GM12878 (cell line): ENCODE data around the gene ZBTB7B. TPM values are rescaled to one million over a fixed set of nuclear protein-coding genes. Genes with fewer than 3 reads are reported as not detected.

ENCODE experiments used
- ATAC-seq: fragments of 200-7000 bp; cut with Tn5 transposase; 3 replicates; pipeline ENCODE4 v1.9.1; 2020; ENCODE audit warnings: mild to moderate bottlenecking, moderate library complexity
- BruUV-seq: library from RNA; stranded (reverse); fragments of 400-500 nt; replicated peaks from 2 replicates; lab custom pipeline; 2021; lab: Mats Ljungman, UMichigan
- CTCF ChIA-PET: fragments of 300-600 bp; sonication (Branson Sonifier 250); formaldehyde crosslinking; extraction: SDS; loops from one replicate; lab custom pipeline; 2021; ENCODE audit warnings: inconsistent platforms; lab: Yijun Ruan, JAX
- POLR2A ChIA-PET: fragments of 350-600 bp; formaldehyde crosslinking; extraction: SDS; loops from one replicate; lab custom pipeline; 2021; ENCODE audit warnings: inconsistent platforms; lab: Charles Lee
- RAD21 ChIA-PET: fragments of 300-600 bp; sonication (Branson Sonifier 250); formaldehyde crosslinking; loops from one replicate; lab custom pipeline; 2023; ENCODE audit warnings: antibody characterized with exemption; ENCODE audit not compliant: unreplicated experiment; lab: Charles Lee
- SMC1A ChIA-PET: fragments of 300-600 bp; sonication (Branson Sonifier 250); formaldehyde crosslinking; loops from one replicate; lab custom pipeline; 2023; ENCODE audit not compliant: unreplicated experiment, uncharacterized antibody; lab: Charles Lee
- DNase-seq: peaks from one replicate; pipeline ENCODE4 v3.0.0-alpha.2; 2011; ENCODE audit warnings: low read depth, low spot score
- FAIRE-seq: peaks from 3 replicates; lab custom pipeline; 2011; peaks lifted over from hg19 to GRCh38; lab: Jason Lieb, UNC
- H2AFZ ChIP-seq: 2 replicates; pipeline ENCODE4 v1.6.0; 2011; ENCODE audit warnings: low read depth, low read length, control low read depth; ENCODE audit not compliant: control insufficient read depth
- H3K27ac ChIP-seq: 2 replicates; pipeline ENCODE4 v1.5.1; 2011; ENCODE audit warnings: control low read depth; ENCODE audit not compliant: control insufficient read depth, insufficient read depth
- H3K27me3 ChIP-seq, 2 experiments: replicated peaks in 1 of 2; 2 replicates each; pipeline versions ENCODE4 v1.6.0 to v1.6.1; 2011; ENCODE audit warnings: low read length in 1 of 2; ENCODE audit not compliant: control insufficient read depth in 2 of 2, insufficient read depth in 2 of 2
- H3K36me3 ChIP-seq, 2 experiments: 2 replicates each; pipeline ENCODE4 v1.5.1; 2011; ENCODE audit warnings: low read length in 1 of 2; ENCODE audit not compliant: control insufficient read depth in 2 of 2, insufficient read depth in 2 of 2
- H3K4me1 ChIP-seq: 2 replicates; pipeline ENCODE4 v1.6.1; 2011; ENCODE audit warnings: mild to moderate bottlenecking, low read length, moderate library complexity, mixed read lengths; ENCODE audit not compliant: control insufficient read depth, insufficient read depth
- H3K4me2 ChIP-seq: 2 replicates; pipeline ENCODE4 v1.6.0; 2011; ENCODE audit warnings: control low read depth; ENCODE audit not compliant: control insufficient read depth, insufficient read depth
- H3K4me3 ChIP-seq: fragments of 200-600 bp; sonication (generic); 2 replicates; pipeline ENCODE4 v1.5.1; 2016
- H3K79me2 ChIP-seq: 2 replicates; pipeline ENCODE4 v1.6.0; 2011; ENCODE audit warnings: low read length; ENCODE audit not compliant: control insufficient read depth, insufficient read depth
- H3K9ac ChIP-seq: 2 replicates; pipeline ENCODE4 v1.8.0; 2011; ENCODE audit warnings: low read length, control low read depth, mixed read lengths; ENCODE audit not compliant: control insufficient read depth, insufficient read depth
- H3K9me3 ChIP-seq: replicated peaks from 3 replicates; pipeline ENCODE4 v1.5.1; 2011; ENCODE audit warnings: mild to moderate bottlenecking, low read length; ENCODE audit not compliant: control insufficient read depth, insufficient read depth
- H4K20me1 ChIP-seq: 2 replicates; pipeline ENCODE4 v1.6.0; 2011; ENCODE audit not compliant: control insufficient read depth, insufficient read depth
- CBX3 ChIP-seq: fragments of 200-600 bp; sonication (generic); IDR thresholded peaks from 2 replicates; pipeline ENCODE4 v1.6.1; 2016; ENCODE audit warnings: low read depth, borderline replicate concordance
- CHD1 ChIP-seq: IDR thresholded peaks from 2 replicates; pipeline ENCODE4 v1.6.1; 2012; ENCODE audit warnings: low read depth, low read length, improper control_type of control experiment
- CTCF ChIP-seq, 3 experiments: IDR thresholded peaks in 2 of 3; conservative IDR thresholded peaks in 1 of 3; 2 replicates each; pipeline ENCODE4 v1.5.1; 2011; ENCODE audit warnings: low read depth in 3 of 3, low read length in 3 of 3, mild to moderate bottlenecking in 3 of 3, control low read depth in 2 of 3, moderate library complexity in 2 of 3, inconsistent platforms in 1 of 3, mixed read lengths in 1 of 3; ENCODE audit not compliant: control insufficient read depth in 2 of 3, insufficient read depth in 1 of 3; ENCODE audit errors: extremely low read depth in 1 of 3
- EGR1 ChIP-seq, 2 experiments: IDR thresholded peaks; 1 replicate in 1 of 2; 2 replicates in 1 of 2; pipeline ENCODE4 v1.6.1; 2011 to 2012; ENCODE audit warnings: low read depth in 2 of 2, low read length in 2 of 2, borderline replicate concordance in 1 of 2, mild to moderate bottlenecking in 1 of 2, moderate library complexity in 1 of 2
- GATAD2B ChIP-seq: fragments of 450-650 bp; conservative IDR thresholded peaks from 2 replicates; pipeline ENCODE4 v1.6.1; 2017; ENCODE audit warnings: low read depth, mild to moderate bottlenecking, moderate library complexity
- JUND ChIP-seq: IDR thresholded peaks from 2 replicates; pipeline ENCODE4 v1.6.1; 2012; ENCODE audit warnings: low read depth, mild to moderate bottlenecking, low read length, improper control_type of control experiment, moderate library complexity
- KLF5 ChIP-seq: fragments of 450-650 bp; IDR thresholded peaks from 2 replicates; pipeline ENCODE4 v1.6.1; 2014; ENCODE audit warnings: mild to moderate bottlenecking; ENCODE audit not compliant: partially characterized antibody
- PBX3 ChIP-seq: IDR thresholded peaks from 2 replicates; pipeline ENCODE4 v1.6.1; 2011; ENCODE audit warnings: mild to moderate bottlenecking, low read depth, low read length, moderate library complexity; ENCODE audit not compliant: insufficient replicate concordance
- POLR2A ChIP-seq: IDR thresholded peaks from 2 replicates; pipeline ENCODE4 v1.6.1; 2011; ENCODE audit warnings: low read depth, mild to moderate bottlenecking, low read length
- POLR2AphosphoS5 ChIP-seq: IDR thresholded peaks from 2 replicates; pipeline ENCODE4 v1.6.1; 2011; ENCODE audit warnings: mild to moderate bottlenecking, low read length, inconsistent platforms
- RELA ChIP-seq: fragments of 450-650 bp; IDR thresholded peaks from 2 replicates; pipeline ENCODE4 v1.8.0; 2014; ENCODE audit warnings: borderline replicate concordance; ENCODE audit not compliant: partially characterized antibody
- SIN3A ChIP-seq: IDR thresholded peaks from 2 replicates; pipeline ENCODE4 v1.6.1; 2012; ENCODE audit warnings: low read depth, low read length, improper control_type of control experiment
- SUZ12 ChIP-seq: fragments of 200-600 bp; sonication (generic); IDR thresholded peaks from one replicate; pipeline ENCODE4 v1.6.1; 2018; ENCODE audit warnings: antibody characterized with exemption, mild to moderate bottlenecking; ENCODE audit not compliant: unreplicated experiment
- TCF7 ChIP-seq: IDR thresholded peaks from 2 replicates; pipeline ENCODE4 v1.6.1; 2014; ENCODE audit warnings: antibody characterized with exemption, borderline replicate concordance
- YBX1 ChIP-seq: fragments of 450-650 bp; IDR thresholded peaks from 2 replicates; pipeline ENCODE4 v1.6.1; 2016; ENCODE audit warnings: antibody characterized with exemption
- ZNF274 ChIP-seq: IDR thresholded peaks from one replicate; pipeline ENCODE4 v1.8.0; 2011; ENCODE audit not compliant: insufficient read length, insufficient read depth
- WGBS: methylation state at CpG from one replicate; pipeline ENCODE4 v1.1.6; 2016; ENCODE audit warnings: low lambda C conversion rate; ENCODE audit not compliant: insufficient replicate concordance, insufficient coverage; ENCODE audit errors: missing lambda C conversion rate; 5-methylcytosine and 5-hydroxymethylcytosine counted together
- in situ Hi-C: fragments of 300-500 bp; cut with MboI; formaldehyde crosslinking; loops from 9 replicates; pipeline ENCODE4 v1.14.3; 2018; ENCODE audit warnings: mixed read lengths
- intact Hi-C: fragments of 100-400 bp; cut with micrococcal nuclease; formaldehyde crosslinking; loops from one replicate; pipeline ENCODE4 v1.14.2; 2022; ENCODE audit not compliant: unreplicated experiment
- polyA plus RNA-seq, 11 experiments: library from polyadenylated mRNA; depleted of rRNA in 4 of 11; unstranded in 6 of 11; stranded (reverse) in 5 of 11; fragments of >200 nt; fragmentation: Nextera tagmentation in 4 of 11; fragmentation: Illumina TruSeq in 1 of 11; extraction: Ambion mirVana in 4 of 11; extraction: Trizol in 1 of 11; gene quantifications; 1 replicate in 1 of 11; 2 replicates in 10 of 11; pipeline versions ENCODE4 v1.2.1 to v1.2.3, GENCODE V29; 2011 to 2016; ENCODE audit warnings: inconsistent platforms in 2 of 11, missing spikeins in 2 of 11, low read depth in 1 of 11
- total RNA-seq, 4 experiments: library from RNA; depleted of rRNA in 3 of 4; stranded (reverse); fragments of >200 nt in 3 of 4; fragmentation: Illumina TruSeq in 1 of 4; extraction: Trizol in 1 of 4; gene quantifications; 2 replicates each; pipeline versions ENCODE4 v1.2.1 to v1.2.3, GENCODE V29; 2013 to 2021

The ZBTB7B gene
- total and polyA plus RNA-seq, 10 of the 15 experiments (the other 5 are each of a cell fraction or from before 2014, with no cell fraction given): 0.11 to 44.9 (median 11.3) TPM

DNA sequence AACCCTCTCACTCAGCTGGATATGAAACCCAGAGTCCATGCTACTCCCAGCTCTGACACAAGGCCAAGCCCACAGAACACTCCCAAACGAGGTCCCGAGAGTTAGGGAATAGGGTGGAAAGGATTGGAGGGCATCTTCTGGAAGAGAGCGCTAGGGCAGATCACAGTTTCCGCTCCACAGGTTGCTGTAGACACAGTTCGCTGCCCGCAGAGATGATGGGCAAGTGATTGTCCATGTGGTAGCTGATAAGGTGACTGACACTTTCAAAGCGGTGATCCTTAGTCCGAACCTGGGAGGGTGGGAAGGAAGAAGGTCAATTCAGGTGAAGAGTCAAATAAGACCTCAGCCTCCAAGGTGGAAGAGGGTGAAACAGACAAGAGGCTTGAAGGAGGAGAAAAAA lies 39.0 kb upstream of the ZBTB7B start (continued):
- no peak for TF ChIP-seq PBX3
- TF ChIP-seq CHD1: no peak
- TF ChIP-seq POLR2A: no peak

- TF ChIP-seq SIN3A: no peak
- no peak for TF ChIP-seq POLR2AphosphoS5
- no peak for TF ChIP-seq TCF7
- no peak for TF ChIP-seq JUND
- no peak for TF ChIP-seq CTCF (IDR thresholded peaks at IDR 0.05 in 2 of 3, conservative IDR thresholded peaks at IDR 0.05 in 1 of 3; ENCODE audit: control insufficient read depth in 2 of 3, extremely low read depth in 1 of 3, insufficient read depth in 1 of 3, low read depth in 3 of 3, low read length in 3 of 3)
- no peak for TF ChIP-seq CBX3
- TF ChIP-seq RELA: no peak
- no peak for TF ChIP-seq KLF5
- no peak for TF ChIP-seq YBX1
- no peak for TF ChIP-seq EGR1 (IDR thresholded peaks at IDR 0.05; ENCODE audit: borderline replicate concordance in 1 of 2, low read depth in 2 of 2, low read length in 2 of 2)
- TF ChIP-seq GATAD2B: no peak
- TF ChIP-seq SUZ12: no peak
- no peak for TF ChIP-seq ZNF274
- Histone ChIP-seq H3K4me1 (peaks cover 8% of the 10 kb centered on the region; the same call in 1 of the 2 replicates), H3K27ac (no peak overlapping the region), H3K4me2 (no peak overlapping the region), H2AFZ (no peak overlapping the region), H3K9me3 (no peaks in the 10 kb centered on the region), H3K9ac (no peak overlapping the region), H3K79me2 (peaks cover 32% of the 10 kb centered on the region), H3K27me3 (no peaks in the 10 kb centered on the region), H3K36me3 (peaks cover 12% of the 10 kb centered on the region in 2 experiments; a peak in 3 of 4 replicates), H3K4me3 (no peak overlapping the region), H4K20me1 (no peaks in the 10 kb centered on the region)
- ChIA-PET RAD21 (interaction anchor here (1.0 to 1.9 kb wide), 2 partner anchors 35 to 53 kb away, joined by 3 to 4 read pairs; no protein-coding TSS in a partner anchor), SMC1A (interaction anchor here (0.9 to 1.4 kb wide), 2 partner anchors 9 to 18 kb away, joined by 3 to 4 read pairs; partner anchors contain the start of gene FLAD1), POLR2A (interaction anchor here (1.3 to 1.7 kb wide), 3 partner anchors 9 to 20 kb away, joined by 3 to 5 read pairs (median 4); partner anchors contain the start of gene CKS1B), CTCF (interaction anchor here (1.8 to 3.5 kb wide), 3 partner anchors 9 to 35 kb away, joined by 4 to 11 read pairs (median 5); partner anchors contain the start of genes CKS1B and PBXIP1)
- ATAC-seq (no peak), FAIRE-seq (no peak), DNase-seq (no peak)
- intact Hi-C loops (loop anchor here (5.0 kb wide), 1 partner anchor 38 kb away; the partner anchor contains the start of gene ZBTB7B), in situ Hi-C loops (no loop called here)
- 71% methylated on average over 6 of the region's 6 CpGs for WGBS
- BruUV-seq: no TSS peak
Observed at GRCh38 chr1:154964359-154964758, 38.2 kb upstream of the ZBTB7B start.
